ENCODE results near the gene TEX14. TPM values are rescaled to one million over a fixed set of nuclear protein-coding genes. Genes with fewer than 3 reads are reported as not detected.
"Not testable (repeated sequence)": the region's sequence is repeated elsewhere in the genome, so short reads cannot be mapped to it uniquely, and the experiment has no call there.

The TEX14 gene
- total and polyA plus RNA-seq, 7 donors = 0.05 to 3.5 (median 0.11) TPM; not detected in 1

- no peaks in the 10 kb centered on the region for H3K27me3 ChIP-seq (ENCODE audit: insufficient read depth in 3 of 3, low read length in 2 of 3)
- H3K27ac ChIP-seq = no peak overlapping the region
- no peak for TF ChIP-seq CTCF (IDR thresholded peaks at IDR 0.05)
- H3K36me3 ChIP-seq (ENCODE audit: insufficient read depth in 1 of 2, low read depth in 1 of 2) = no peaks in the 10 kb centered on the region
- 57 to 72% (median 64%) methylated on average over 5 of the region's 5 CpGs for WGBS, 3 donors
- no peaks in the 10 kb centered on the region for H3K4me1 ChIP-seq
- H3K9me3 ChIP-seq = no peaks in the 10 kb centered on the region
- ATAC-seq = no peak
- intact Hi-C loops (cut with DNase I) = loop anchor here in 1 of 2 donors (10.0 kb wide), 1 partner anchor 61 kb away; no protein-coding TSS in a partner anchor
- DNase-seq = no peak
- no peak overlapping the region for H3K4me3 ChIP-seq
Observed at GRCh38 chr17:58583486-58583885, 108.4 kb downstream of the TEX14 start.

GRCh38 chr17:58582718-58583117, 109.1 kb downstream of the TEX14 start:
- 82 to 90% (median 83%) methylated on average over 7 of the region's 7 CpGs for WGBS, 3 donors
- not testable (repeated sequence) for H3K27ac ChIP-seq; H3K9me3 ChIP-seq; DNase-seq; H3K4me1 ChIP-seq; H3K27me3 ChIP-seq (ENCODE audit: insufficient read depth in 3 of 3, low read length in 2 of 3); H3K36me3 ChIP-seq (ENCODE audit: insufficient read depth in 1 of 2, low read depth in 1 of 2); H3K4me3 ChIP-seq; ATAC-seq
- intact Hi-C loops (cut with DNase I) = loop anchor here in 1 of 2 donors (10.0 kb wide), 1 partner anchor 62 kb away; no protein-coding TSS in a partner anchor

GRCh38 chr17:58580671-58581070, 111.2 kb downstream of the TEX14 start:
- Histone ChIP-seq H3K27me3 (ENCODE audit: insufficient read depth in 3 of 3, low read length in 2 of 3) (no peaks in the 10 kb centered on the region), H3K27ac (no peak overlapping the region), H3K36me3 (ENCODE audit: insufficient read depth in 1 of 2, low read depth in 1 of 2) (no peaks in the 10 kb centered on the region), H3K9me3 (no peaks in the 10 kb centered on the region), H3K4me3 (no peak overlapping the region), H3K4me1 (no peaks in the 10 kb centered on the region)
- DNase-seq = no peak
- WGBS, 3 donors = 43 to 65% (median 56%) methylated on average over 2 of the region's 2 CpGs
- no peak for ATAC-seq
- intact Hi-C loops (cut with DNase I) = loop anchor here in 1 of 2 donors (10.0 kb wide), 1 partner anchor 64 kb away; no protein-coding TSS in a partner anchor
- no peak for TF ChIP-seq CTCF (IDR thresholded peaks at IDR 0.05)

- no peaks in the 10 kb centered on the region for H3K27me3 ChIP-seq (ENCODE audit: insufficient read depth in 3 of 3, low read length in 2 of 3)
- DNase-seq = peak; percentile 16 to 56
- intact Hi-C loops (cut with DNase I) = loop anchor here in 1 of 2 donors (10.0 kb wide), 1 partner anchor 107 kb away; no protein-coding TSS in a partner anchor
- no peaks in the 10 kb centered on the region for H3K36me3 ChIP-seq (ENCODE audit: insufficient read depth in 1 of 2, low read depth in 1 of 2)
- H3K27ac ChIP-seq = no peak overlapping the region
- H3K4me3 ChIP-seq = no peak overlapping the region
- TF ChIP-seq CTCF (IDR thresholded peaks at IDR 0.05) = peak; percentile 33
- no peaks in the 10 kb centered on the region for H3K9me3 ChIP-seq
- WGBS, 3 donors = 10 to 23% (median 14%) methylated on average over 7 of the region's 7 CpGs
- H3K4me1 ChIP-seq = no peaks in the 10 kb centered on the region
- no peak for ATAC-seq
Observed at GRCh38 chr17:58577696-58578095, 114.1 kb downstream of the TEX14 start.

- DNase-seq (no peak), ATAC-seq (peak in 3 of 4 donors; percentile 49 to 70 (median 52))
- H3K4me3 ChIP-seq = no peak overlapping the region
- H3K27ac ChIP-seq = no peak overlapping the region
- TF ChIP-seq CTCF (IDR thresholded peaks at IDR 0.05) = no peak
- WGBS, 3 donors = 50 to 56% (median 52%) methylated on average over 3 of the region's 3 CpGs
- no peaks in the 10 kb centered on the region for H3K9me3 ChIP-seq
- no peaks in the 10 kb centered on the region for H3K36me3 ChIP-seq (ENCODE audit: insufficient read depth in 1 of 2, low read depth in 1 of 2)
- intact Hi-C loops (cut with DNase I) = loop anchor here in 1 of 2 donors (10.0 kb wide), 1 partner anchor 108 kb away; no protein-coding TSS in a partner anchor
- no peaks in the 10 kb centered on the region for H3K27me3 ChIP-seq (ENCODE audit: insufficient read depth in 3 of 3, low read length in 2 of 3)
- no peaks in the 10 kb centered on the region for H3K4me1 ChIP-seq
Observed at GRCh38 chr17:58576679-58577367, 115.0 kb downstream of the TEX14 start.
